Measurements from ENCODE around the gene TSPAN19.
"Not testable (repeated sequence)": the region's sequence is repeated elsewhere in the genome, so short reads cannot be mapped to it uniquely, and the experiment has no call there.

Gene TSPAN19

DNA sequence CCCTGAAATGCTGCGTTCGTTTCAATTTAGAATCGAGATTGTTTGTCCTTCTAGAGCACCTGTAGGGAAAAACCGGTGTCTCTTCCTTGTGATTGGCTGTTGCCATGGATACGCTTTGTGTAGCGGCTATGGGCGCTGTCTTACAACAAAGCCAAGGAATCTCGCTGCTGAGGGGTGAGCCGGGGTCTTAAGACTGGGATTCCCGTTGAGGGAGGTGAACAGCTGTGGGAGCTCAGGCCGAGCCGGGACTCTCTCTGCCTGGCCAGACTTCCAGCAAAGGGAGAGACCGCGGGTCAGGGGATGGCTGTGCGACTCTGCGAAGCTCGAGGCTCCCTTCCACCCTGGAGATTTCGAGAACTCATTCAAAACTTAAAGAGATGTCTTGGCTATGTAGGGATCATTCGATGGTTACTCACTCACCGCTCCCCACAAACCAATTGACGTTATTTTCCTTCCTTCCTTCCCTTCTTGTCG is at the start of gene TSPAN19, which contains the start of gene LRRIQ1:
TSPAN19 (minus strand) TSS at position 44 of the 474 bp plus-strand sequence. CDS start 6,331 bp downstream, outside the sequence.
LRRIQ1 (plus strand) TSS at position 118 of the 474 bp plus-strand sequence. CDS start 1,826 bp downstream, outside the sequence.
- peak; percentile 64 for DNase-seq (ENCODE audit: low read depth)

DNA sequence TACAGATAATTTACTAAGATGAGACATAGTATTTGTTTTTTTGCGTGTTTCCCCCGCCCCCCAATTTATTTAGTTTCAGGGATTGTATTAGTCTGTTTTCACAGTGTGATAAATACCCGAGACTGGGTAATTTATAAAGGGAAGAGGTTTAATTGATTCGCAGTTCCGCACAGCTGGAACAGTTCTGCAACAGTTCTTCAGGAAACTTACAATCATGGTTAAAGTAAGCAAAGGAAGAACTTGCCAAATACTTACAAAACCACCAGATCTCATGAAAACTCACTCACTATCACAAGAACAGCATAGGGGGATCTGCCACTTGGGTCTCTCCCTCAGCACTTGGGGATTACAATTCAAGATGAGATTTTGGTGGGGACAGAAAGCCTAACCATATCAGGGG is 49.0 kb upstream of the TSPAN19 start:
- DNase-seq (ENCODE audit: low read depth), result no peak

DNA sequence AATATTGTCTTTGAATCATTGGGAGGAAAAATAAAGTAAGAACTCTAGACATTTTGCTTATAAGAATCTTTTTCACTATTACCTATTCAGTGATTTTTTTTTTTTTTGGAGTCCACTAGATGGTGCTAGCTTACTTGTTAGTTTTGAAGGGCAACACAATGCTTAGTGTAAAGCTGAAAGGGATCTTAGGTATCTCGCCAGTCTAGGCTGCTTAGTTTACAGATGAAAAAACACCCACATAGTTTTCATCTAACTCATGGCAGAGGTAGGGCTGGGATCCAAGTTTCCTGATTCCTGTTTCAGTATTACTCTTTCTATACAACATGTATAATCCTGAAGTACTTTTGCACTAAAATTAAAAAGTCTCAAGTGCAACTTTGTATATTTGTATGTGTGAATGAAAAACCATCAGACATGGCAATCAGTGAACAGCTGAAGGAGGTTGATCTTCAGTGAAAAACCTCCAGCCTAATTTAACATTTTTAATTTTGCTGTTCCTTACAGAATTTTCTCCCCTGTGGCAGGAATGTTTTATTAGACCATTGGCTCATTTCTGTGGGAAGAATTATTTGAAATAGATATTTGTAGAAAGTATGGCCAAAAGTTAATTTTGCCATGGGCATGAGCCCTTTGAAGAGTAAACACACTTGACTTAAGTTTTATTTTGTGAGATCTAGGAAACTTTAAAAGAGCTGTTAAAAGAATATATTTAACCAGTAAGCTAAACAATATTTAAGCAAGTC is 40.8 kb upstream of the TSPAN19 start:
- peak; percentile 81 for DNase-seq (ENCODE audit: low read depth)

DNA sequence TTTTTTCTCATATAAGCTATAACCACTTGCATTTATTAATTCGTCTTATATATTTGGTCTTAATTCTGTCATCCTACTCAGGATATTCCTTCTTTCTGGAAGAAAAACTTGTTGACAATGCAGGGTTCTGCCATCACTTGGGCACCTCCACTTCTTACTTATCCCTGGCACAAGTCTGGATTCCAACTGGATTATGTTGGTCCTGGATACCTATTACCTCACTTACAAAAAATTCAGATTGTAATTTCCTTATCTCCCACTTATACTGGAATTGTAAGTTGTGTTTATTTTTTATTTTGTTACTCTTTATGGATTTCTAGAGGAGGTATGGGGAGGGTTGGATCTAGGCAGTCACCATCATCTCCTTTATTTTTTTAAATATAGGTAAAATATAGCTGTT is 36.7 kb upstream of the TSPAN19 start:
- no peak for DNase-seq (ENCODE audit: low read depth)

DNA sequence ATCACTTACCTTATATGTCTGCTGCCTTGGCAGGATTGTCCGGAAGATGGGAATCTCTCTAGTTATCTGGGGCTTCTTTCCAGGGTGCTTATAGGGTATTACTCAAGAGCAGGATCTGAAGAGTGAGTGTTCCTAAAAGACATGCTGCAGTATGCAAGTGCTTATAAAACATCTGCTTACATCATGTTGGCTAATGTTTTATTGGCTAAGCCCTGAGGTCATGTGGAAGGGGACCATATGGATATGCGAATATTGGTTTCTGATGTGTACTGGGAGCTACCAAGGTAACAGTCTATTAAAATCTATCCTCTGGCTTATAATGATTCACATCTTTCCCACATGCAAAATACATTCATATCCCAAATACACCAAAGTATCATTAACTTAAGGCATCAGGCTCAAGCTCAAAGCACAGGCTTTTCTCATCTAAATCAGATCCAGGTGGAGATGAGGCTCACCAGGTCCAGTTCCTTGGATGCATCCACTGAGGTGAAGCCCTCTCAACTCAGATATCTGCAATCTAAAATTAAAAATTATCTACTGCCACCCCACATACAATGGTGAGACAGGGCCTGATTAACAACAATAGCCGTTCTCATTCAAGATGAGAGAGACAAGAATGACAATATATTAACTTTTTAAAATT is 29.9 kb upstream of the TSPAN19 start:
- no peak for DNase-seq (ENCODE audit: low read depth)

DNA sequence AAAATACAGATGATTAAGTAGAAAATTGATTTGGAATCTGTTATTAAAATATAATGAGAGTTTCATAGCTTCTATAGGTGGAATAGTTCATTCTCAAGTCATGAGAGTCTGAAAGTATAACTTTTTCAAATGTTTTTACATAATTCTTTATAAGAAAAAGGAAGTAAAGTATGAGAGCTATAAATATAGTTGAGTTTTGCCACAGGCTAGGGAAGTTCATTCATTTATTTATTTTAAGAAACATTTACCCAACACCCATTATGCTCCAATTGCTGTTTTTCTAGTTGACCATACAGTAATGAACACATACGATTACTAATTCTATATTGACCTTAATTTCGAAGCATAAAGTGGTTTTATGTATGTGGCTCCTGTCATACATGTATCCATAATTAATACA is 24.8 kb upstream of the TSPAN19 start:
- DNase-seq (ENCODE audit: low read depth), result no peak

DNA sequence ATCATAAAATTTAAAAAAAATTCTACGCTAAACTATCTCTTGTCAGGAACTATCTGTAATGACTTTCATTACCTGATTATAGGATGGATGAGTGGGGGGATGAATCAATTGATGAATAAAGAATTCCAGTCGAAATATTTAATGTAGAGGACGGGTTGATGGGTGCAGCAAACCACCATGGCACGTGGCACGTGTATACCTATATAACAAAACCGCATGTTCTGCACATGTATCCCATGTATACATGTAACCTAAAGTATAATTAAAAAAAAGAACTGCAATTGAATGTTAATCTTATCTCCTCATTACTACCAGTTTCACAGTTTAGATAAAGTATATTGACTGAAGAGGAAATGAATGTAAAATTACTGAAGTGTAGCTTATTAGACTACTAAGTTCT is 23.5 kb upstream of the TSPAN19 start:
- DNase-seq (ENCODE audit: low read depth), result no peak

DNA sequence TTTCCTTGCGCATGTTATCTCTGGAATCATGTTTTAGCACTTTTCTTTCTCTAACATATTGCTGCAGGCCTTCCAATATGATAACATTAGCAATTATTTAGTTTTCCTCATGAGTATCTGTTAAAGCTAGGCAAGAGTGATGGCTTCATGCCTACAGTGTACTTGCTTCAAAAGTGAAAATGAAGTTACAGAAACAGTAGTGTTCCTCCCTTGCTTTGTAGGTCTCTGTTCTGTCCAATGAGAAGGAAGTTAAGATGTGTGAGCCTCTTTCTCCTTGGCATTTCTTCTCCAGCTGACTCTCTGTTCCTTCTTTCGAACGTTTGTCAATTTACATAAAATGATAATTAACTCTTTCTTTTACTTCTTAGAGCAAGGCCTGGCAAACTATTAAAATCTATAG is 22.3 kb upstream of the TSPAN19 start:
- DNase-seq (ENCODE audit: low read depth), result no peak

DNA sequence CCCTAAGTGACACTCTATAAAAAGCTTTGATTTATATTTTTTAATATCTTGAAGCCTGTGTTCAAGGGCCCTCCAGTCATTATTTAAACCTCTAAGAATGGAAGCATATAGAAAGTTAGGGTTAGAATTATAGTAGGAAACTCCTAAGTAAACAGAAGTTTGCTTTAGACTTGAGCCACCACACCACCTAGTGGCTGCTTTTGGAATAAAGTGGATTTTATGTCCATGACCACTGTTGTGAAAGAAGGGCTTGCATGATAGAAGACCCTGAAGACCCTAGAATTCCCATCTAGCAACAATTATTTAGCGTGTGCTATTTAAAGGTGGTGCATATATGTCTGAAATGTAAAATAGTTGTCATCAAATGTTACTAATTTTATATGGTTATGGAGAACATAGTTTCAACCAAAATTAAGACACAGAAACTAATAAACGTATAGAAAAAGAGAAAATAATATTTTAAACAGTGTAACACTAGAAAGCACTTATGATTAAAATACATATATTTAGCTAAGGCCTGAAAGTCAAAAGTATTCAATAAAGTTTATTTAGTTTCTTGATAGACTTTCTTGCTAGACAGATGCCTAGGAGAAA is 21.4 kb upstream of the TSPAN19 start:
- no peak for DNase-seq (ENCODE audit: low read depth)

DNA sequence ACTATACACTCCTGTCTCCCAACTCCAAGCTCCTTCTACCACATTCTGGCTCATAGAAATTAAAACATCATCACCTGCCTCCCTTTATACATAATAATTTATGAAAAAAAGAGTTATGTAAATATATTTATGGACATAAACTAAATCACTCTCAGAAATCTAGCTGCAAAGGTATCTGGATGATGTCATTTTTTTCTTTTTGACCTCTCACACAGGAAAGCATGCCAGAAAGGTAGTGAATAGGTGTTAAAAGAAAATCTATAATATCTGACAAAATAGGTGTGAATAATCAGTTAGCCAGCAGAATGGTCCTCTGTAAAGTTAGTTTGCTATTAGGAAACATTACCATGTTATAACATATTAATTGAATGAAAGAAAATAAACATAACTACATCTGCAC is 7.8 kb upstream of the TSPAN19 start:
- DNase-seq (ENCODE audit: low read depth), result no peak

DNA sequence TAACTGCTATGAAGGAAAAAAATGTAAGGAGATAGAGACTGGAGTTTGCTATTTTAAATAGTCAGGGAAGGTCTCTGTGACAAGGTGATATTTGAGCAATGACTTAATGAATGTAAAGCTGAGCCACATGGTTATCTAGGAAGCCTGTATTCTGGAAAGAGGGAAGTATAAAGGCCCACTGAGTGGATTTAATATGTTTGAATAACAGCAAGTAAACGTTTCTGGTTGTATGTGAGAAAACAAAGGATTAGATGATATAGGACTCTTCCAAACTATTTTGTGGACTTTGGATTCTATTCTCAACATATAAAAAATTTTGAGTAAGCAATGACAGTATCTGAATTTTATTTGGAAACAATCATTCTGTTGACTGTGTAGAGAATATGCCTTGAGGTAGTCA is 5.3 kb upstream of the TSPAN19 start:
- no peak for DNase-seq (ENCODE audit: low read depth)

DNA sequence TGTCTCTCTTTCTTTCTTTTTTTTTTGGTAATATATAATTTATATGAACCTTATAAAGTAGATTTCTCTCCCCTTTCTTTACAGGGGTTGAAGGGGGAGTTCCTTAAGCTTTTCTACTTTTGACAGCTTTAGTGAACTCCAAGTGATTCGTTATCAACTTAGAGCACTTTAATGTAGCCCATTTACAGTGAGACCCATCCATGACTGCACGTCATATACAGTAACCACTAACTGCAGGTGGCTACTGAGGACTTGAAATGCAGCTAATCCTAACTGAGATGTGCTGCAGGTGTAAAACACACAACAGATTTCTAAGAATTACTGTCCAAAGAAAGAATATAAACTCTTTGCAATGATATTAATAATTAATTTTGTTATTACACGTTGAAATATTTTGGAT is 656 bp upstream of the TSPAN19 start:
- no peak for DNase-seq (ENCODE audit: low read depth)

DNA sequence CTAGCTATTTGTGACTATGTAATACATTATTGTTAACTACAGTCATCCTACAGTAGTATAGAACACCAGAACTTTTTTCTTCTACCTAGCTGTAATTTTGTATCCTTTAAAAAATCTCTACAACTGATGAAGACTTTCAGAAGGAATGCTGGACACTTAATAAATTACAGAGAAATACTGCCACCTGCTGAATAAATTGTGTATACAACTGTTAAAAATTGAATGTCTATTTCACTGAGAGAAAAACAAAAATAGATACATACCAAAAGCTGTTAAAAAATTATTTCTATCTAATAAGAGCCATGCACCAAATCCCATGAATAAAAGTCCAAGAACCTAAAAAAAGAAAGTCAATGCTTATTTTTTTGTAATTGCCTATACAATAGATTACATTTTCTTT is 6.6 kb downstream of the TSPAN19 start:
- no peak for DNase-seq (ENCODE audit: low read depth)

DNA sequence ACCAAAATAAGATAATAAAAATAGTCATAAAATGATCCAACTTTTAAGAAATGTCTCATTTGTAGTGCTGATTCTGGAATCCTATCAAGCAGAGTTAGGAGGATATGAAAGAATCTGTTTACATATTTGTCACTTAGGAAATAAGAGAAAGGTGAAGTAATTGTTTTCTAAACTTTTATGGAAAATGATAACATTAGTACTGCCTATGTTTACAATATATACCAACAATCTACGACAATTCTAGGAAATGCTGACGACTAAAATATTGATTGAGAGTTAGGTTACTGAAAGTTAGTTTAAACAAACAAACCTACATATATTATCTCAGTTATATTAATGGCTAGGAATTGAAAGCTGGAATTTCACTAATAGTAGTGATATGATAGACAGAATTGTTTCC is 18.0 kb downstream of the TSPAN19 start:
- no peak for DNase-seq (ENCODE audit: low read depth)

DNA sequence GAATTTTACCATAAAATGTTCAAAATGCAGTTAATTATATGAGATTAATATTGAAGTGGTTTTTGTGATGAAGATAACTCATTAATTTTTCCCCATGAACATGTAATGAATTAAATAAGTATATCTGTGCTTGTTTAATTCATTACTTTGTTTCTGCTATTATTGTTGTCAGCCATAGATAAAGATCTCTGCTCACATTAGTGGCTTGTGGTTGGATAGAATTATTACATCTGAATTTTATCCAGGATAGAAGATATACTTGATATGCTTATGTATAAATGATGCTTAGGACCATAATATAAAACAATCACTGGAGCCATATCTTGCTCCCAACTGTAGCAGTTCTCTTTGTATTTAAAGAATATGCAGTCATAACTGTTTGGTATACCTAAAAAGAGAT is 18.5 kb downstream of the TSPAN19 start:
- DNase-seq (ENCODE audit: low read depth), result no peak

DNA sequence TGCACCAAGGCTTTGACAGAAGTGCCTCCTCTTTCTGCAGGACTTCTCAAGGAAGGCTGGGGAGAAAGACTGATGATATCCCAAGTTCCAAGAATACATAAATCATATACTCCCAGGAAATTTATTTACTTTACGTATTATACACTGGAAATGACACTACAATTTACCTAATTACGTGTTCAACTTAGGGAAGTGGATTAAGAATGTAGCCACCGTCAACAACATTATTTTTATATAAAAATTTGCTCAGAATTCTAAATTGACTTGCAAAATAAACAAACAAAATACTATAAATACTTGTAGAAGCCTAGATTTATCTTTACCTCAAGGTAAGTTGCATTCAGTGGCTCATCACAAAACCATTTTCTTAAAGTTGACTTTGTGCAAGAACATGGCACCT is 18.9 kb downstream of the TSPAN19 start:
- DNase-seq (ENCODE audit: low read depth), result no peak

DNA sequence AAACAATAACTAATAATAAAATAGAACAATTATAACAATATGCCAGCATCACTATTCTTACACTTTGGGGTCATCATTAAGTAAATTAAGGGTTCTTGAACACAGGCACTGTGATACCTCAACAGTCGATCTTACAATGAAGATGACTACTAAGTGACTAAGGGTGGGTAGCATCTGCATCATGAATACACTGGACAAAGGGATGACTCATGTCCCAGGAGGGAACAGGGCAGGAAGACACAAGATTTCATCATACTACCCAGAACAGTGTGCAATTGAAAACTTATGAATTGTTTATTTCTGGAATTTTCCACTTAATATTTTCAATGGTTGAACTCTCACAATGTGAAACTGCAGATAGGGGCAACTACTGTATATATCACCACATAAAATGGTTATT is 19.7 kb downstream of the TSPAN19 start:
- peak; percentile 92 for DNase-seq (ENCODE audit: low read depth)

DNA sequence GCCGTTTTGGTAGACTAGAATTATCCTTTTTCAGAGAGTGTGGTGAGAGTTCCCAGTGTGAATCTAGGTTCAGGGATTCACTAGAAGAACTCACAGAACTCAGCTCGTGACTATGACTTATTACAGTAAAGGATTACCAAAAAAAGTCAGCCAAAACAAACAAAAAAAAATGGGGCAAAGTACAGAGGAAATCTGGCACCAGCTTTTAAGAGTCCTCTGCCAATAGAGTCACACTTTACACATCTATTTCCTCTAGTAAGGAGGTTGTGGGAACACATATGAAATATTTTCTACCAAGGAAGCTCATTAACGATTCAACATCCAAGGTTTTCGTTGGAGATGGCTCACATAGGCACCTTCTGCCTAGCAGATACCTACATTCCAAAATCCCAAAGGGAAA is 28.2 kb downstream of the TSPAN19 start:
- no peak for DNase-seq (ENCODE audit: low read depth)

DNA sequence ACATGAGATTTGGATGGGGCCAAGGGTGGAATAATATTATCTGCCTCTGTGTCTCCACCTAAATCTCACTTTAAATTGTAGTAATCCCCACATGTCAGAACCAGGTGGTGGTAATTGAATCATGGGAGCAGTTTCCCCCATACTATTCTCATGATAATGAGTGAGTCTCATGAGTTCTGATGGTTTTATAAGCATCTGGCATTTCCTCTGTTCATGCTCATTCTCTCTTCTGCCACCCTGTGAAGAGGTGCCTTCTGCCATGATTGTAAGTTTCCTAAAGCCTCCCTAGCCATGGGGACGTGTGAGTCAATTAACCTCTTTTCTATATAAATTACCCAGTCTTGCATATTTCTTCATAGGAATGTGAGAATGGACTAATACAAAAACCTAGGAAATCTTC is 29.9 kb downstream of the TSPAN19 start:
- DNase-seq (ENCODE audit: low read depth), result no peak

DNA sequence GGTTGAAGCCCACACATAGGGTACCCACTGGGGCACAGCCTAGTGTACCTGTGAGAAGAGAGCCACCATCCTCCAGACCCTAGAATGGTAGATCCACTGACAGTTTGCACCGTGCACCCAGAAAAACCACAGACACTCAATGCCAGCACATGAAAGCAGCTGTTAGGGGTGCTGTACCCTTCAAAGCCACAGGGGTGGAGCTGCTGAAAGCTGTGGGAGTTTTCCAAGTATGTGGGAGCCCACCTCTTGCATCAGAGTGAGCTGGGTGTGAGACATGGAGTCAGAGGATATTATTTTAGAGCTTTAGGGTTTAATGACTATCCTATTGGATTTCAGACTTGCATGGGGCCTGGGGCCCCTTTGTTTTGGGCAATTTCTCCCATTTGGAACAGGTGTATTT is 30.5 kb downstream of the TSPAN19 start:
- no peak for DNase-seq (ENCODE audit: low read depth)

DNA sequence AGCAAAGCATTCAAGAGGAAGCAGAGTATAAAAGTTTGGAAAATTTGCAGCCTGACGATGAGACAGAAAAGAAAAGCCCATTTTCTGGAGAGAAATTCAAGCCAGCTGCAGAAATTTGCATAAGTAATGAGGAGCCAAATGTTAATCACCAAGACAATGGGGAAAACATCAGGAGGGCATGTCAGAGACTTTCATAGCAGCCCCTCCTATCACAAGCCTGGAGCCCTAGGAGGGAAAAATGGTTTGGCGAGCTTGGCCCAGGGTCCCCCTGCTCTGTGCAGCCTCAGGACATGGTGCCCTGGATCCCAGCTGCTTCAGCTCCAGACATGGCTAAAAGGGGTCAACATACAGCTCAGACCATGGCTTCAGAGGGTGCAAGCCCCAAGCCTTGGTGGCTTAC is 31.0 kb downstream of the TSPAN19 start:
- DNase-seq (ENCODE audit: low read depth), result not testable (repeated sequence)

DNA sequence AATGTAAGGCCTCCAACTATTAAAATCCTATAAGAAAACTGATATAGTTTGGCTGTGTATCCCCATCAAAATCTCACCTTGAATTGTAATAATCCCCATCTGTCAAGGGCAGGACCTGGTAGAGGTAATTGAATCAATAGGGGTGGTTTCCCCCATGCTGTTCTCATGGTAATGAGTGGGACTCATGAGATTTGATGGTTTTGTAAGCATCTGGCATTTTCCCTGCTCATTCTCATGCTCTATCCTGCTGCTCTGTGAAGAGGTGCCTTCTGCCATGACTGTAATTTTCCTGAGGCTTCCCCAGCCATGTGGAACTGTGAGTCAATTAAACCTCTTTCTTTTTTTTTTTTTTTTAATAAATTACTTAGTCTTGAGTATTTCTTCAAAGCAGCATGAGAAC is 31.9 kb downstream of the TSPAN19 start:
- no peak for DNase-seq (ENCODE audit: low read depth)

DNA sequence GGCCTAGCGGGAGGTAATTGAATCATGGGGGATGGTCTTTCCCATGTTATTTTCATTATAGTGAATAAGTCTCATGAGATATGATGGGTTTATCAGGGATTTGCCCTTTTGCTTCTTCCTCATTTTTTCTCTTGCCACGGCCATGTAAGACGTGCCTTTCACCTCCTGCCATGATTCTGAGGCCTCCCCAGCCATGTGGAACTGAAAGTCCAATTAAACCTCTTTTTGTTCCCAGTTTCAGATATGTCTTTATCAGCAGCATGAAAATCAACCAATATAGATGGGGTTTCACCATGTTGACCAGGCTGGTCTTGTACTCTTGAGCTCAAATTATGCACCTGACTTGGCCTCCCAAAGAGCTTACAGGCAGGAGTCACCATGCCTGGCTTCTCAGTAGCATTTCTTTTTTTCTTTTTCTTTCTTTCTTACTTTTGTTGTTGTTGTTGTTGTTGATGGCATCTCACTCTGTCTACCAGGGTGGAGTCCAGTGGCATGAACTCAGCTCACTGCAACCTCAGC is 33.2 kb downstream of the TSPAN19 start:
- no peak for DNase-seq (ENCODE audit: low read depth)

All from HS-5 (cell line).